ENCODE data around the gene KCP.
A peak's percentile ranks its signal among the peaks of the same experiment; 100 is the strongest.

GRCh38 chr7:128954150-128954549 is 43.6 kb upstream of the KCP start:
- no peak for TF ChIP-seq GATA3 (IDR thresholded peaks at IDR 0.05; ENCODE audit: low read depth, low read length)
- 0 out of 2 replicates have a peak, but pooled peaks have one; percentile 17 for TF ChIP-seq GATA2 (IDR thresholded peaks at IDR 0.05; ENCODE audit: low read depth, low read length)
